HG02798 (cell line): ENCODE data around the gene ELOA.

ENCODE experiments used
- ATAC-seq: cut with Tn5 transposase; IDR thresholded peaks from one replicate; pipeline ENCODE4 v1.9.1; 2021; ENCODE audit warnings: mild to moderate bottlenecking; ENCODE audit not compliant: unreplicated experiment, poor library complexity

ELOA gene, protein sequence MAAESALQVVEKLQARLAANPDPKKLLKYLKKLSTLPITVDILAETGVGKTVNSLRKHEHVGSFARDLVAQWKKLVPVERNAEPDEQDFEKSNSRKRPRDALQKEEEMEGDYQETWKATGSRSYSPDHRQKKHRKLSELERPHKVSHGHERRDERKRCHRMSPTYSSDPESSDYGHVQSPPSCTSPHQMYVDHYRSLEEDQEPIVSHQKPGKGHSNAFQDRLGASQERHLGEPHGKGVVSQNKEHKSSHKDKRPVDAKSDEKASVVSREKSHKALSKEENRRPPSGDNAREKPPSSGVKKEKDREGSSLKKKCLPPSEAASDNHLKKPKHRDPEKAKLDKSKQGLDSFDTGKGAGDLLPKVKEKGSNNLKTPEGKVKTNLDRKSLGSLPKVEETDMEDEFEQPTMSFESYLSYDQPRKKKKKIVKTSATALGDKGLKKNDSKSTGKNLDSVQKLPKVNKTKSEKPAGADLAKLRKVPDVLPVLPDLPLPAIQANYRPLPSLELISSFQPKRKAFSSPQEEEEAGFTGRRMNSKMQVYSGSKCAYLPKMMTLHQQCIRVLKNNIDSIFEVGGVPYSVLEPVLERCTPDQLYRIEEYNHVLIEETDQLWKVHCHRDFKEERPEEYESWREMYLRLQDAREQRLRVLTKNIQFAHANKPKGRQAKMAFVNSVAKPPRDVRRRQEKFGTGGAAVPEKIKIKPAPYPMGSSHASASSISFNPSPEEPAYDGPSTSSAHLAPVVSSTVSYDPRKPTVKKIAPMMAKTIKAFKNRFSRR

DNA sequence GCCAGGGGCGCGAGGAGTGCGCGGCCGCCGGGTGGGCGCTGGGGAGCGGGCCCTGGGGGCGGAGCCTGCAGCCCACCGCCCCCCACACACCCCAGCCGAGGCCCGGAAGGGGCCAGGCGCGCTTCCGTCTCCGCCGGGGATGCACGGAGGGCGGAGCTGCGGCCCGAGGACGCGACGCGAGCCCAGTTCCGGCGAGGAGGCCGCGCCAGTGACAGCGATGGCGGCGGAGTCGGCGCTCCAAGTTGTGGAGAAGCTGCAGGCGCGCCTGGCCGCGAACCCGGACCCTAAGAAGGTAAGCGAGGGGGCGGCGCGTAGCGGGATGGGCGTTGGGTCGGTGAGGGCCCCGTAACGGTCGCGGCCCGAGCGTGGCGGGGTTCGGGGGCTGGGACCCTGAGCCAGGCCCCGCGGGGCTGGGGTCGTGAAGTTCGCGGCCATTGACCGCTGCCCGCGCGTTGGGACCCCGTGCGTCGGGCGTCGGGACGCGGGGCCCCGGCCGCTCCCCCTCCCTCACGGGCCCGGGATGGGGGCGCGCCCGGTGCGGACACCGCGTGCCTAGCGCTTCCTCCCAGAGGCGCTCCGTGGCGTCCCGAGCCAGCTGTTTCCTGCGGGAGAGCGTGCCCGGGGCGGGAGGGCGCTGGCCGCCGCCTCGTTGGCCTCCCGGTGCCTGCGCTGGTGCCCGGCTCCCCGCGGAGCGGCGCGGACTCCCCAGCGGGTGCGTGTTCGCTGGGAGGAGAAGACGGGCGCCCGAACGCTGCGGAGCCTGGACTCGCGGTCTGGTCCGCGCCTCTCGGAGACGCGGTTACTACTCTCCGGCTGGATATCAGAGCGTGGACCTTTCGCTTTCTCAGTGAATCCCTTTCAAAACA, at the start of gene ELOA:
Gene ELOA, plus strand, starts transcription at position 185 of the 866 bp plus-strand sequence. Its CDS starts 33 bp downstream, at position 218.
- ATAC-seq, result peak; percentile 87

- ATAC-seq, result no peak
Measured at GRCh38 chr1:23693599-23693998, 49.7 kb upstream of the ELOA start.

- no peak for ATAC-seq
Measured at GRCh38 chr1:23694371-23694770, 48.9 kb upstream of the ELOA start.

- no peak for ATAC-seq
Measured at GRCh38 chr1:23695667-23696066, 47.6 kb upstream of the ELOA start.

DNA sequence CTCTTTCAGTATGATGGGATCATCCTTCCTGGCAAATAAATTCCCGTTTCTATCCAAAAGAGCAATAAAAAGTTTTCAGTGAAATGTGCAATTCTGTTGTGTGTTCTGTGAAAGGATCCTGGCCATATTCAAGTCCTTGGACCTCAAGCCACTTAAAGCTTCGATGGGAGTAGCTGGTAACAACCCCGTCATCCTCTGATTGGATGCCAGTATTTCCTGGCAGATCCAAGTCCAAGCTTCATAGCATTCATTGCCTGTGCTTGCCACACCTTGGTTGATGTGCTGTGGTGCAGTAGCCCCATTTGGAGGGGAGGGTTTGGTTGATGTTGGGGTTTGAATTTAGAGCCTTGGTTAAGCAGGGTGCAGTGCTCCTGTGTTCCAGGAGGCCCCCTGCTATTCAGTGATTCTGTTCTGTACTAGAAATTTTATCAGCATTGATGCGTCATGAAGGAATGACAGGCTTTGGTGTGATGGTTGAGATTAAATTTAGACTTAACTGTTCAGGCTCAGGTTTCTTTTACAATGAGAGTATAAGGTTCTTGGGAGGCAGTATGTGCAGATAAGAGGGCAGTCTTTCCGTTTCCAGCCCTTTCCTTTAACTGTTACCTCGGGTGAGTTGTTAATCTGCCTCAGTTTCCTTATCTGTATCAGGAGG, 46.8 kb upstream of the ELOA start:
- no peak for ATAC-seq

DNA sequence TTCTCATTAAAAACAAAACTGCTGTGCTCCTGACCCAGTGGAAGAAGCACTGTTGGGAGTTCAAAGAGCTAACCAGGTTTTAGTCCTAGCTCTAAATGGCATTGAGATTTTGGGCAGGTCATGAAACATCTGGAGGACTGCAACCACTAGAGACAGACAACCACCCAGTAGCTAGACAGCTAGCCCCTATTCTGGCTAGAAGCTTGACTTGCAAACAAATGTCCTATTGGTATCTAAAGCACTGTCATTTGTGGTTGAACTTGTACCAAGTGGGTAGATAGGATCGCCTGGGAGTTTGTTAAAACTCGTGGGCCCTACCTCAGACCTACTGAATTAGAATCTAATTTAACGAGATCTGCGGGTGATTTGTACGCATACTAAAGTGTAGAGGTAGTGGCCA, 44.8 kb upstream of the ELOA start:
- no peak for ATAC-seq

DNA sequence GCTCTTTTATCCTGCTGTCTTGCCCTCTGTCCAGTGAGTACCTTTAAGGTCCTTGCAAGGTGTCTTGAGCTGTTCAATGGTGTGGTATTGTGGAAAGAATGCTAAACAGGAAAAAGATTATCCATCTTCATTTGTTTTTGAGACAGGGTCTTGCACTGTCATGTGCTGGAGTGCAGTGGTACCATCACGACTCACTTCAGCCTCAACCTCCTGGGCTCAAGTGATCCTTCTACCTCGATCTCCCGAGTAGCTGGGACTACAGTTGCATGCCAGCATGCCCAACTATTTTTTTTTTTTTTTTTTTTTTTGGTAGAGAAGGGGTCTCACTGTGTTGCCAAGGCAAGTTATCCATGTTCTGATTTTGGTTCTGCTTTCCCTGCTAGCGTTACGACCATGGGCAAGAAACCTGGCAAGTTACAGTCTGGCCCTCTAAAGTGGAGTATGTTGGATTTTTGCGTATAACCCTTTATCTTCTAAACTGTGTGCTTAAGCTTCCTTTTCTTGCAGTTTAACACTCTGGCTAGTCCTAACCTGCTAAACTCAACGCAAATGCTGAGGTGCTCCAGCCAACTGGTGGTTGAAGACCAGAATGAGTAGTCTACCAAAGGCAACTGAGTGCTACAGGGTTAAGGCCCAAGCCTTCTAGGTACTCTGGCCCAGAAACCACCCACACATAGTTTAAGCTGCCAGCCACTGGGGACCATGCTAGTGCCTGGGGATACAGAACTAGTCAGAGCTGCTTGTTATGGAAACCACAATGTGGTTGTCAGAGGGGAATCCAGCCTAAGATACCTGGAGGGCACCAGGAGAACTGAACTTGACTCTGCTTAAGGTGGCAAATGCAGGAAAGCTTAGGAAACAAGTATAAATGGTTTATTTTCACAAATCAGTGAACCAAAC, 43.7 kb upstream of the ELOA start:
- ATAC-seq, result no peak

DNA sequence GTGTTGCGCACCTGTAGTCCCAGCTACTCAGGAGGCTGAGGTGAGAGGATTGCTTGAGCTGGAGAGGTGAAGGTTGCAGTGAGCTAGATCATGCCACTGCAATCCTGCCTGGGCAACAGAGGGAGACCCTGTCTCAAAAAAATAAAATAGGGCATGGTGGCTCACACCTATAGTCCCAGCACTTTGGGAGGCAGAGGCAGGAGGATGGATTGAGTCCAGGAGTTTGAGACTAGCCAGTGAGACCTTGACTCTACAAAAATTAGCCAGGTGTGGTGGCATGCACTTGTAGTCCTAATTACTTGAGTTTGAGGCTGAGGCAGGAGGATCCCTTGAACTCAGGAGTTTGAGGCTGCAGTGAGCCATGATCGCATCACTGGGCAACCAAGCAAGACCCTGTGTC, 42.0 kb upstream of the ELOA start:
- no peak for ATAC-seq

- no peak for ATAC-seq
Measured at GRCh38 chr1:23701996-23702395, 41.3 kb upstream of the ELOA start.

- ATAC-seq, result no peak
Measured at GRCh38 chr1:23704834-23705495, 38.3 kb upstream of the ELOA start.

DNA sequence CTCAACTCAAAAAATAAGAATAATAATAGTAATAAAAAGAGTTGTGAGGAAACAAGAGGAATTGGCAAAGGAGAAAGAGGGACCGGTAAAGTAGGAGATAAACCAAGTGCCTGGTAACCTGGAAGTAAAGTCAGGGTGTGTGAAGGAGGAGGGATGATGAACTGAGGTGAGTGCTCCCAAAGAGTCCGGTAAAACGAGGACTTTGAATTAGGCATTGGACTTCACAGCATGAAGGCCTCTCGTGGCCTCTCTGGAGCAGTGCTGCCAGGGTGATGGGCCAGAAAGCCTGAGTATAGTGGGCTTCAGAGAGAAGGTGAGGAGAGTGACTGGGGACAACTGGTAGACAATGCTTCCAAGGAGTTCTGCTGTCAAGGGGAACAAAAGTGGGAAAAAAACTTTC, 34.0 kb upstream of the ELOA start:
- no peak for ATAC-seq

- no peak for ATAC-seq
Measured at GRCh38 chr1:23718482-23718881, 24.8 kb upstream of the ELOA start.

GRCh38 chr1:23719162-23719820, 24.0 kb upstream of the ELOA start:
- no peak for ATAC-seq

GRCh38 chr1:23720256-23720995, 22.8 kb upstream of the ELOA start:
- peak; percentile 72 for ATAC-seq

DNA sequence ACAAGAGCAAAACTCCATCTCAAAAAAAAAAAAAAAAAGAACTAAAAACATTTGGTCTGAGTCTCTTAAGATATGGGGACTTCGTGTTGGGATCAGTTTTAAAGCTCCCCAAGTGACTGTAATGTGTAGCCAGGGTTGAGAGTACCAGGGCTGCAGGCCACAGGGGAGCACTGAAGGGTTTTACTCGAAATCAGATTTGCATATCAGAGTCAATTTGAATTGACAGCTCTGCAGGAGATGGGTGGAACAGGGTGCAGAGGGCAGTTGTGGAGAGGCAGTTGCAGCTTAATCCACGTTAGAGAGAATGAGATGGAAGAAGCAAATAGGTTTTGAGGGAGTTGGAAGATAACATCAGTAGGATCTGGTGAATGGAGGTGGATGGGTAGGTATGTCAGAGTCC, 20.6 kb upstream of the ELOA start:
- ATAC-seq, result no peak

- ATAC-seq, result no peak
Measured at GRCh38 chr1:23726686-23727085, 16.6 kb upstream of the ELOA start.

DNA sequence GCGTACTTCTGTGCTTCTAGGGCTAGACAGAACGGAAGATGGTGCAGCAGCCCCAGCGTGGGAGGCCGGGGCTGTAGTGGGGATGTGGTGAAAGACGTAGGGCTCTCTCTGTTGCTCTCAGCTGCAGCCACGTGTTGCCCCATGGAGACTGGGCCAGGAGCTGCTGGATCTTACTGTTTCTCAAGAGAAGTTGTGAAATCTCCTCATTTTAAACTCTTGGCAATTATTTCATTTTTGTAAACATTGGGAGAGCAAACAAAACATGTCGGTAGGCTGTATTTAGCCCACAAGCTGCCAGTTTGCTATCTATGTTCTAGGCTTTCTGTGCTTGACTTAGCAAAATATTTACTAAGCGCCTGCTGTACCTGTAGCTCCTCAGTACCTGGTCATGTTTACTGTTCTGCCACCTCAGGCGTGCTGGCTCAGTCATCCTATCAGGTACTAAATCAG, 15.9 kb upstream of the ELOA start:
- peak; percentile 53 for ATAC-seq
